Fibroblast of skin of abdomen (primary cell): ENCODE data around the gene GARIN5B. TPM values are rescaled to one million over a fixed set of nuclear protein-coding genes. Genes with fewer than 3 reads are reported as not detected.
A peak's percentile ranks its signal among the peaks of the same experiment; 100 is the strongest.
"Not testable (repeated sequence)": the region's sequence is repeated elsewhere in the genome, so short reads cannot be mapped to it uniquely, and the experiment has no call there.

Source experiments
- DNase-seq: peaks from one replicate; pipeline ENCODE4 v3.0.0-alpha.2; 2013
- polyA plus RNA-seq, 2 experiments: library from polyadenylated mRNA; unstranded; fragments of 120-200 nt; gene quantifications; one replicate each; pipeline ENCODE4 v1.2.1, GENCODE V29; 2013; ENCODE audit not compliant: insufficient read length in 2 of 2

GARIN5B gene
- not detected for polyA plus RNA-seq (2013, experiment 1 of 2; ENCODE audit: insufficient read length)
- polyA plus RNA-seq (2013, experiment 2 of 2; ENCODE audit: insufficient read length), result 0.05 TPM

DNA sequence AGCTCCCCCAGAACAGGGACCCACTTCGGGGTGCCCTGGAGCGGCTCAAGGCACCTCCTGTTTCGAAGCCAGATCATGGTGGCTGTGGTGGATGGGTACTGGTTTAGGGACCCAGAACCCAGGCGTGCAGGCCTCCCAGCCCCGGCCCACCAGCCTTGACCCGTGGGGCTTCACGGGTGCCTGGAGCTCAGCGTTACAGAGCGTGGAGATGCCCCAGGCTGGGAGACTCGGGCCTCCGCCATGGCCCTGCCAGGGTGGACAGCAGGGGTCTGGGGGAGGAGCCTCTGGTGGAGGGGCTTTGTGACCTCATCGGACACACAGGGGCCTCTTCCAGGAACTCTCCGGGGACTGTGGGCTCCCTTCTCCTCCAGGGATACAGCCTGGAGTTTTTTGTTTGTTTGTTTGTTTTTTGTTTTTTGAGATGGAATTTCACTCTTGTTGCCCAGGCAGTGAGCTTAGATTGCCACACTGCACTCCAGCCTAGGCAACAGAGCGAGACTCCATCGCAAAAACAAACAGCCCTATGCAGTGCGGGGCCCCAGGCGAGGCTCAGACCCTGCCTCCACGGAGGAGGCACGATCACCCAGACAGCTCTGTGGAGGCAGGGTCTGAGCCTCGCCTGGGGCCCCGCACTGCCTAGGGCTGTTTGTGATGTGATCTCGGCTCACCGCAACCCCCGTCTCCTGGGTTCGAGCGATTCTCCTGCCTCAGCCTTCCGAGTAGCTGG lies at the start of gene GARIN5B:
Gene GARIN5B, minus strand, starts transcription at position 271 of the 727 bp plus-strand sequence. Its CDS starts 194 bp downstream, at position 77.
- DNase-seq, result no peak

DNA sequence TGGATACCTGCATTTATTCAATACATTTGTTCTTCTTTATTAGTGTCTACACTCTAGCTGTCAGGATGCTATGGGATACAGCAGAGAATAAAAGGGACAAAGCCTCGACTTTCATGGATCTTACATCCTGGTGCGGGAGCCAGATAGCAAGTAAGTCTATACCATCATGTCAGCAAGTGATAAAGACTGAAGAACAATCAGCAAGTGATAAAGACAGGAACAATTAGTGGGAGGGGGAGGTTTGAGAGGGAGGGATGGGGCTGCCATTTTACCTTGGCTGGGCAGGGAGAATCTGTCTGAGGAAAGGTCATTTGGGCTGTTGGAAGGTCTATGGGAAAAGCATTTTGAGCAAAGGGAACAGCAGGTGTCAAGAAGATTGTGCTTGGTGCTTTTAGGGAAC lies 47.1 kb upstream of the GARIN5B start:
- no peak for DNase-seq

DNA sequence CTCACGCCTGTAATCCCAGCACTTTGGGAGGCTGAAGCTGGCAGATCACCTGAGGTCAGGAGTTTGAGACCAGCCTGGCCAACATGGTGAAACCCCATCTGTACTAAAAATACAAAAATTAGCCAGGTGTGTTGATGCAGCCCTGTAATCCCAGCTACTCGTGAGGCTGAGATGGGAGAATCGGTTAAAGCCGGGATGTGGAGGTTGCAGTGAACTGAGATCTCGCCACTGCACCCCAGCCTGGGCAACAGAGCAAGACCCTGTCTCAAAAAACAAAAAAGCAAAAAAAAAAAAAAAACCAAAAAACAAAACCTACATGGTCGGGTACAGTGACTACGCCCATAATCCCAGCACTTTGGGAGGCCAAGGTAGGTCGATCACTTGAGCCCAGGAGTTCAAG lies 46.1 kb upstream of the GARIN5B start:
- DNase-seq, result not testable (repeated sequence)

DNA sequence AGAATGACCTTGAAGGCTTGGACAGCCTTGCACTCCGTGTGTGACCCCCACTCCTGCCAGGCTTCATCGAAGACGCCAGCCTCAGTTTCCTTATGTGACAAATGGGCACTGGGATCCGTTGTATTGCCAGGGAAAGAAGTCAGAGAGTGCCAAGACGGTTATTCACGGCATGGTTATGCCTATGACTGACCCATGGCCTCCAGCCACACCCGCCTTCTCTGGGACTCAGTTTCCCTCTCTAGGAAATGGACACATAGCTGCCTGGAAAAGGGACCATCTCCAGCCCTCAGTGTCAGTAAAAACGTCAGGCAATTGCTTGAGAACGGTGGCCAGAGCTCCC lies 45.4 kb upstream of the GARIN5B start:
- DNase-seq, result no peak

DNA sequence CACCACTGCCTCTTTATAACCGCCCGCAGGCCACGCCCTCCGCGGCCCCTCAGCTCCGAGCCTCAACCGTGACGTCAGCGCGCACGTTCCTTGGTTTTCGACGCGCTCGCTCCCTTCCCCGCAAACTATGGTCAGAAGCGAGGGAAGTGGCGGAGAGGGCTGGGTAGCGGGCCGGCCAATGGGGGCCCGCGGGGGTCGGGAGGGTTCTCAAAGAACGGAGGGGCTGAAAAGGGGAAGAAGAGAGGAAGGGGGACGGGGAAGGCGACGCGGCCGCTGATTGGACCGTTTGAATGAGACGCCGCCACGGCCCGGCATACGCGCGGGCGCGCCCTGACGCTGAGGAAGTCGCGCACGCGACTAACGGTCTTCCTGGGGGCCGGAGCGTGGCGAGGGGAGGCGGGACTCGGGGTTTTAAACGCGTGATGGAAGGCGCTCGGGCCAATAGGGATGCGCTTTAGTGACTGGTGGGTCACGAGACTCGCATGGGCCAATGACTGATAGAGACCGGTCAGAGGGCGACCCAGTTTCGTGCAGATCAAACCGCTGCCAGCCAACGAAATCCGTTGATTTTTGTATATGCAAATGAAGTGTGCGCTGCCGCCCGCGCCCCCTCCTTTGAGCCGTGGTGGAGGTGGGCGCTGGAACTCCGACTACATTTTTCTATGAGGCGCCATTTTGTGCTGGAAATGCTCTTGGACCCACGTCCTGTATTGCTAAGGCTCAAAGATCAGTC lies 44.9 kb upstream of the GARIN5B start:
- peak; percentile 100 for DNase-seq

DNA sequence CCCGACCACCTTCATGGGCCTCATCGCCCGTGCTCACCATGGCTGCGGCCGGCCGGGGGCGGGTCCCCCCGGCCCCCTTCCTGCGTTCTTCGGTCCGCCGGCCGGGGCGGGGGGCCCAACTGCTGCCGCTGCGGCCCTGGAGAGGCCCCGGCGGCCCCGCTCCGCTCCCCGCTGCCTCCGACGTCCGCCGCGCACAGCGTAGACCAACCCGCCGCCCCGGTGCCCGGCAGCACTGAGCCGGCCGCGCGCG lies 44.4 kb upstream of the GARIN5B start, which contains the start of gene UBE2S:
Gene UBE2S, minus strand, starts transcription at position 239 of the 250 bp plus-strand sequence. Its CDS starts 199 bp downstream, at position 40.
- DNase-seq, result not testable (repeated sequence)

DNA sequence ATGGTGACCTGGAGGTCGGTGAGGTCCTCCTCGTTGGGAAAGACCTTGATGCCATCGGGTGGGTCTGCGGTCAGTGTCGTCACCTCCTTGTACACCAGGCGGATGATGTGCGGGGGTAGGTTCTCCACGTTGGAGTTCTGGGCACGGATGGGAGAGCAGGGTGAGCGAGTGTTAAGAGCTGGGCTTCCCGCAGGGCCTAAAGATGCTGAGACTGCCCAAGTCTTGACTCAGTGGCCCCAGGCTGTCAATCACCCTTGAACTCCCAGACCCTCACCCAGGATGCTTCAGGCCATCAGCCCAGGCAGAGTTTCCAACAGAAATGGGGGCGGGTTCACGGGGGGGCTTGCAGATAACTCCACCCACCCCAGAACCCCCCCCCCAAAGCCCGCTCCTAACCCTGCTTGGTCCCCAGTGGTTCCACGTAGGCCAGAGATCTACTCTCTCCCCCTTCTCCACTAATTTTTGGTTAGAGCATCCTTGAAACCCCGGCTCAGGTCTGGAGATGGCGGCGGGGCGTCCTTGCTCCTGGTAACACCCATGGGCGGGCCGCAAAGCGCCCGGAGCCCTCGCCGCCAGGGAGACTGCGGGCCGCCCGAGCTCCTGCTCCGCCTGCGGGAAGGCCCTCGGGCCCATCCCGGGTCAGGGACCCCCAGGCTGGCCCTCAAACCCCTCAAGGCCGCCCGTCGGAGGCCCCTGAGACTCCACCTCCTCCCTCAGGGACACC lies 43.9 kb upstream of the GARIN5B start:
- peak; percentile 17 for DNase-seq

DNA sequence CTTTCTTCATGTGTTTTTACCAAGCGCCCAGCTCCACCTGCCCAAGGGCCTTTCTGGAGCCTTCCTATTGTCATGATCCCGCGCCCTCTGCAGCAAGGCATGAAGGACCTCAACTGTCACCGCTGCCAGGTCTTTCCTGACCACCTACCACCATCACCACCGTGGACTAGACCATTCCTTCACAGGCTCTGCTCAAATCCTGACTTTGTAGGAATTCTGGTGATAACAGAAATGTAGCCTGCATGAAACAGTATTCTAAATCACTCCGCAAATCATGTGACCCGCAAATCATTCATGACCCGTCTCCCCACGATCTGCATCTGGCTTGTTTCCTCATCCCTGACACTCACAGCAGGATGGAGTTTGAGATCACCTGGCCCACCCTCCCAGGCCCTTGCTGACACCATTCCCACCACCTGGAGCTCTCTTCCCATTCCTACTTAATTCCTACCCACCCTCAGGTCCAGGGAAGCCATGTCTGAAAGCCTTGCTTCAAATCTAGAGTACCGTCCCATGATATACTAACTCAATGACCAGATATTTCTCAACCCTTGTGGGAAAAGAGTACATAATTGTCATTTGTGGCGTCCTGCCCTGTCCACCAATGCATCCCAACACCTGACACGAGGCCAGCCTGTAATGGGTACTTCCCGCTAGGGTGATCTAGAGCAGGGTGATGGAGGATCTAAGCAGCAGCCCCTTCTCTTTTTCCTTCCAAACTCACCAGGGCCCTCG lies 43.2 kb upstream of the GARIN5B start:
- DNase-seq, result no peak

DNA sequence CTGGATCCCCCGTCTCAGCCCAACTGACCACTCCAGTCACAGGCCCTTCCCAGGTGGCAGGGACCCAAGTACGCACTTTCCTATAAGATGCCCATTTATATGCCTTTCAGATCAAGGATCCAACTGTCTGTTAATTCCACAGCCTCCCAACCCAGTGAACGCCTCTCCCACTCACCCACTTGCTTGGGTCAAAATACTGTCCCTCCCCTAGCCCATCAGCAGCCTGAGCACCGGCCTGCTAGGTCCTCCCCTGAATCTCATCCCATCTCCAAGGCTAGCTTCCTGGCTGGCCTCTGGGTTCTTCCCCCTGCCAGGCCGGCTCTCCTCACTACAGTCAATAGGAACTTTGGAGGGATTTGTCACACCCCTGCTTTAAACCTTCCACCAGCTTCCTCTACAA lies 42.6 kb upstream of the GARIN5B start:
- no peak for DNase-seq

DNA sequence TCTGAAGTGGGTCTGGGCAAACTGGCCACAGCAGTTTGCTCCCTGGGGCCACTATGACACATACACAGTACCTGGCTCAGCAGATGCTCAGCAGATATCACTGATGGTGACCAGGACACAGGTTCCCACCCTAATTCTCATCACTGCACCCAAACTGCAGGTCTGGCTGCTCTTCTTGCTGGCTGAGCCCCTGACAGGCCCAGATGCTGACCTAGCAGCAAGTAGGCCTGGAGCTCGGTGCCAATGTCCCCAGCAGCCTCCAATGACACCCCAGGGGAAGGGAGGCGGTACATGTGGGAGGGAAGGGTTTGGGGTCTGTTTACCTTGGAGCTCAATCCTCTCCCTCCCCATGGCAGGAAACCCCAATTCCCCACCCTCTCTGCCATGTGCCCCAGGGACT lies 39.4 kb upstream of the GARIN5B start:
- DNase-seq, result no peak

DNA sequence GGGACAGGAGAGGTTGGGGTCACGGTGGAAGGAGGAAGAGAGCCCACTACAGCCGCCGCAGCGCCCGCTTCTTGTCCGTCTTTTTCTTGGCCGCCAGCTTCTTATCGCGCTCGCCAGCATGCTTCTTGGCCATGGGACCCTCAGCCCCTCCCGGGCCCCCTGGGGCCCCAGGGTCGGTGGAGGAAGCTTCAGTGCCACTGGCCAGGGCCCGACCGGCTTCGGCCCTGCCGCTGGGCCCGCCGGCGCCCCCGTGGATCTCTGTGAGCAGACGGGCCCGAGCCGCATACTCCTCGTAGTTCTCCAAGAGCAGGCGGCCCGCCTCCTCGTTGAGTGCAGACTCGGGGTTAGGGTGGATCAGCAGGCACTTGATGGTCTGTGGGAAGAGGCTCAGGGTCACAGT lies 38.3 kb upstream of the GARIN5B start:
- DNase-seq, result not testable (repeated sequence)

DNA sequence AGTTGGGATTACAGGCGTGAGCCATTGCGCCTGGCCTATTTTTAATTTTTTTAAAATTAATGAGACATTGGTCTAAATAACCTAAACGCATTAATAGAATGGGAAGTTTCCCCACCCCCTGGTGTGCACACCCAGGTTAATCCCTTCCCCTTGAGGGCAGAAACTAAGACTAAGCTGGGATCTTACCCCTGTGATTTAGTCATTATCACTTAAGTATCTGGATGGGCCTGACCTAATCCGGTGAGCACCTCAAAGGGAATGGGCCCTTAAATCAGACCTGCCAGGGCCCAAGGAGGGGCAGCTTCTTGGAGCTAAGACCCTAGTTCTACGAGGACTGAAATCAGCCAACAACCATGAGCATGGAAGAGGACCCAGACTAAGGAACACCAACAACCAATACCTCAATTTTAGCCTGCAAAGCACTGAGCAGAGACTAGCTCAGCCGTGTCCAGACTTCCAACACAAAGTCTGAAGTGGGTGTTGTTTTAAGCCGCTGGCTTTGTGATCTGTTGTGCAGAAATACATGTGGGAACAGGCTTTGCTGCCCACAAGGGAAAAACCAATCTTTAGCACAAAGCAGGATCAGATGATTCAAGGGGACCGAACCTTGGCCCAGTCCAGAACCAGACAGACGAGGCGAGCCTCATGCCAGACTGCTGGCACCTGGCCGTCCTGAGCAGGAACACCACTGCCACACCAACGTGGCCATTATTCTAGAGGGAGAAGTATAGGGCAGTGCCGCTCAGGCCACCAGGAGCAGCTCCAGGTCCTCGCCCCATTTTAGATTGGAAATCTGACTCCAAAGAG lies 37.4 kb upstream of the GARIN5B start:
- no peak for DNase-seq

DNA sequence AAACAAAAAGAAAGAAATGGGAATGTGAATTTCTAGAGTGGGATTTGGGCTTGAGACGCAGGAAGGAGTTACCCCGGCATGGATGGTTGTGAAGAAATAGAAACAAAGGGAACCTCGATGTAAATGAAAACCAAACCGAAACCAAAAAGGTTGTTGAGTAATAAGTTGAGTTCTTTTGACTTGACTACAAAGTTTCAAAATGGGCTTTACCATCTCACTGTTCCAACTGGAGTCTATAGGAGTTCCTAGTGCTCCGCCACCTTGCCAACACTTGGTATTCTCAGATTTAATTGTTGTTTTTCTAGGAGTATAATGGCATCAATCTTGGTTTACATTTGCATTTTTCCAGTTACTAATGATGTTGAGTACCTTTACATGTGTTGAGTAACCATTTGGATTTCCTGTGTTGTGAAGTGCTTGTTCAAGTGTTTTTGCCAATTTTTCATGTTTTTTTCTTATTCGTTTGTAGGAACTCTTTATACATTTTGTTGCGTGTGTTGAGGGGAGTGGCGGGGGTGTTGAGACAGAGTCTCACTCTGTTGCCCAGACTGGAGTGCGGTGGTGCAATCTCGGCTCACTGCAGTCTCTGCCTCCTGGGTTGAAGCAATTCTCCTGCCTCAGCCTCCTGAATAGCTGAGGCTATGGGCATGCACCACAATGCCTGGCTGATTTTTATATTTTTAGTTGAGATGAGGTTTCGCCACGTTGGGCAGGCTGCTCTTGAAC lies 35.3 kb upstream of the GARIN5B start:
- no peak for DNase-seq

DNA sequence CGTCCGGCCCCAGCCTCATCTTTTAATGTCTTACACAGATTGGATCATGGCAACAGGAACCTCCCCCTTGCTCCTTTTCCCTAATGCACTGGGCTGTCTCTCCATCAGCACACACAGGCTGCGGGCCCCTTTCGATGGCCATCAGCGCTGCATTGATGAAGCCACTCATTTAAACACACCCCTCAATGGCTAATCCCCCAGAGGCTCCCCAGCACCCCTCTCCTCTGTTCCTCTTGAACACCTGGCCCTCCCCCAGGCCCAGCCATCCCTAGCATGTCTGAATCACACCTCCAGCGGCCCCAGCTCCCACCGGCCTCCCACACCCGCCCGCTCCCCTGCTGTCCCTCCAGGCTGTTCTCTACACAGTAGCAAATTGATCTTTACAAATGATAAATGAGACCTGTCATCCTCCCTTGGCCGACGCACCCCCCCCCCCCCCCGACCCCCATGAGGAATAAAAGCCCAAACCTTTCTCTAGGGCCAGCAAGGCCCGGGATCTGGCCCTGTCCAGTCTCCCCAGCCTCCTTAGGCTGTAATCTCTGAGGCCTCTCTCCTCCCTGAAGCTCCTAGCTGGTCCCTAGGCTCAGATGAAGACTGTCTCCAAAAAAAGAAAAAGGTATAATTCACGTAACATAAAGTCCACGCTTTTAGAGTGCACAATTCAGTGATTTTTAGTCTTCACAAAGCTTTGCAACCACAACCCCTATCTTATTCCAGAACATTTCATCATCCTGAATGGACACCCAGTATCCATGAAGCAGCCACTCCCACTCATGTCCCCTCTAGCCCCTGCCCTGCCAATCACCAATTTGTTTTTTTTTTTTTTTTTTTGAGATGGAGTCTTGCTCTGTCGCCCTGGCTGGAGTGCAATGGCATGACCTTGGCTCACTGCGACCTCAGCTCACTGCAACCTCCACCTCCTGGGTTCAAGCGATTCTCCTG lies 30.0 kb upstream of the GARIN5B start:
- no peak for DNase-seq

DNA sequence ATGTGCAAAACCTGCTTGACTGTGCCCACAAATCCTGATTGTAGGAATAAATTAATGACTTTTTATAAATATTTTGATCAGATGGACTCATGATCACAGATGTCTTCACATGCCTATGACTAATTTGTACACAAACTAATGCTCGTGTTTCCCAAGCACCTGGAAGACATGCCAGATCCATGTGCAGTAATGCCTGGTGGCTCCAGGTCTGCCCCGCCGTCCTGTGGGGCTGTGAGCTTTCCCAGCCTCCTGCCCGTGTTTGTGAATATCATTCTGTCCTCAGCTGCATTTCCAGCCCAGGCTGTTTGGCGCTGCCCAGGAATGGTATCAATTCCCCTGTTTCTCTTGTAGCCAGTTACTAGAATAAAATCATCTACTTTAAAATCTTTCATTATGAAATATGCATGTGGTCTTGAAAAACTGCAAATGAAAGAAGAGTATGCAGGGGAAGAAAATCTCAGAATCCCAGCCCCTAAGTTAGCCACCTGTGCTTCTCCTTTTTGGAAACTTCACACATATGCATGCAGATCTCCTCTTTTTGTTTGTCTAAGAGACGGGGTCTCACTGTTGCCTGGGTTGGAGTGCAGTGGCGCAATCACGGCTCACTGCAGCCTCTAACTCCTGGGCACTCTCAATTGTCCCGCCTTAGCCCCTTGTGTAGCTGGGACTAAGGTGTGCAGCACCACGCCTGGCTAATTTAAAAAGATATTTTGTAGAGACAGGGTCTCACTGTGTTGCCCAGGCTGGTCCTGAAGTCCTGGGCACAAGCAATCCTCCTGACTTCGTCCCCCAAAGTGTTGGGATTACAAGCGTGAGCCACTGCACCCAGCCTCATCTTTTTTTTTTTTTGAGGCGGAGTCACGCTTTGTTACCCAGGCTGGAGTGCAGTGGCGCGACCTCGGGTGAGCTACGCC lies 28.9 kb upstream of the GARIN5B start:
- no peak for DNase-seq

DNA sequence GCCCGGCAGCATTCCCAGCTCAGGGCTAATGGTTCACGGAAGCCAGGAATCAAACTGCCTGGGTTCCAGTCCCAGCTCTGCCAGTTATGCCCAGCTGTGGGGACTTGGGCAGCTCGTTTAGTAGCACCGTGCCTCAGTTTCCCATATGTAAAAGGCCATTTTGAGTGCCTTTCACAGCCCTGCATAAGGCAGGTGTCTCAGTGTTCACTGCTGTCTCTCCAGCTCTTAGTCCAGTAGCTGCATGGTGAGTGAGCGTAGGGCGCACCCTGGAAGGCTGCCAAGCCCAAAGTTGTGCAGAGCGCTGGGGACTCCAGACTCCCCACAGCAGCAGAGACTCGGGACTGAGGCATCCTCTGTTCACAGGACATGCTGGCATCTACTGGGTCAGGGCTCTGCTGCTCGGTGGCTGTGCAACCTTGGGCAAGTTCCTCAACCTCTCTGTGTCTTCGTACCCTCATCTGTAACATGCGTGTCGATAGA lies 28.2 kb upstream of the GARIN5B start:
- DNase-seq, result no peak

DNA sequence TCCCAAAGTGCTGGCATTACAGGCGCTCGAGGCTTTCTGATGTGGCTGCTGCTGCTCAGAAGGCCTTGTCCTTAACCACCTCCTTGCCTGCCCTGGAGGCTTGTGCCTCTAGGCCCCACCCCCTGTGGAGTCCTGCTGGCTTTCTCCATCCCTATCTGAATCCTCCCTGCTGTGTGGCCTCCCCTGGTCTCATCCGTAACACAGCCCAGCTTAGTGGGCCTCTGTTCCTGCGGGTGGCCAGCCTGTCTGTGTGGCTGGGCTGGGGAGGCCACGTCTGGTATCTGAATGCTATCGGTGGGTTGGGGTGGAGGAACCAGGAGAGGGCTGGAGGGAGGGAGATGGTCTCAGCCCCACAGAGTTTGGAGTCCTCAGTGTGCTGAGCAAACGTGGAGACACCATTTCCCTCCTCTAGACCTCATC lies 27.4 kb upstream of the GARIN5B start:
- no peak for DNase-seq

DNA sequence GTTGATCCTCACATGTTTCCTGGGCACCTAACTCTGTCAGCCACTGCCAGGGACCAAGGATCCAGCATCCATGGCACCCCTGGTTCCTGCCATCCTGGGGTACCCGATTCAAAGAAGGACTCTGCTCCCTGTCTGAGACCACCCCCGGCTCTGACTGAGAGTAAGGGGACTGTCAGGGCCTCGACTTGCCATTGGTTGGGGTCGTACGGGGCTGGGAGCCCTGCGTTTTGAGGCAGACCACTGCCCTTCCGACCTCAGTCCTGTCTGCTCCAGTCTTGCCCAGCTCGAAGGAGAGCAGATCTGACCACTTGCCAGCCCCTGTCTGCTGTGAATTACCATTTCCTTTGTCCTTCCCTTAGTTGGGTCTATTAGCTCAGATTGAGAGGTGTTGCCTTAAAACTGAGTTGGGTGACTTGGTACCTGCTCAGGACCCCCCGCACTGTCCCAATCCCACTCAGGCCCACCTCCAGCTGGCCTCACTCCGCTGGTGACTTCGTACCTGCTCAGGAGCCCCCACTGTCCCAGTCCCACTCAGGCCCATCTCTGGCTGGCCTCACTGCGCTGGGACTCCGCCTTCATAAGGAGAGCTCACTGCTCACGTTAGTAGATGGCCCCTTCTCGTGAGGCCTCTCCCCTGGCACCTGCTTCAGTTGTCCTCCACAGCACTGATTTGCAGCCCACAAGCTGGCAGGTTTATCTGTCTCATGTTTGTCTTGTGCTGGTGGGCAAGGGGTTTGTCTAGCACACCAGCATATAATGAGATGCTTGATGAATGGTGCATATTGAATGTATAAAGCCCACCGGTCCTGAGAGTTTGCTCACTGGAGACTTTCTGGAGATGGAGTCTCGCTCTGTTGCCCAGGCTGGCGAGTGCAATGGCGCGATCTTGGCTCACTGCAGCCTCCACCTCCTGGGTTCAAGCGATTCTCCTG lies 26.6 kb upstream of the GARIN5B start:
- no peak for DNase-seq
